ENCODE data around the gene SOX18. TPM values are rescaled to one million over a fixed set of nuclear protein-coding genes. Genes with fewer than 3 reads are reported as not detected.
A peak's percentile ranks its signal among the peaks of the same experiment; 100 is the strongest.

Gene SOX18
- total RNA-seq, 1 donor from 2014 or later, result not detected

GRCh38 chr20:64041781-64042053 is 7.7 kb downstream of the SOX18 start:
- Histone ChIP-seq H3K9ac (no peak overlapping the region), H3K27ac (no peak overlapping the region), H3F3A (ENCODE audit: low read depth) (peaks cover 15% of the 10 kb centered on the region), H4K20me1 (ENCODE audit: low read depth) (peaks cover 28% of the 10 kb centered on the region), H3K4me1 (peaks cover 21% of the 10 kb centered on the region), H3K27me3 (peaks cover 100% of the 10 kb centered on the region), H3K4me2 (peak overlapping the region; percentile 69), H3K4me3 (no peak overlapping the region), H3K36me3 (no peaks in the 10 kb centered on the region), H2AFZ (replicated peaks) (no peak overlapping the region), H3K79me2 (ENCODE audit: low read depth) (no peaks in the 10 kb centered on the region), H3K9me3 (ENCODE audit: low read depth) (no peaks in the 10 kb centered on the region)
- H3K27ac Mint-ChIP-seq, result no peak overlapping the region
- no peak overlapping the region for H3K4me3 Mint-ChIP-seq
- no peak for TF ChIP-seq EZH2phosphoT487 (IDR thresholded peaks at IDR 0.05)
- no peak for TF ChIP-seq CTCF (IDR thresholded peaks at IDR 0.05)
- no peak for TF ChIP-seq EZH2 (IDR thresholded peaks at IDR 0.05)
- H3K9me3 Mint-ChIP-seq, result no peaks in the 10 kb centered on the region
- DNase-seq (ENCODE audit: low spot score), result no peak
- H3K4me1 Mint-ChIP-seq, result peaks cover 11% of the 10 kb centered on the region
- no peaks in the 10 kb centered on the region for H3K36me3 Mint-ChIP-seq
- peaks cover 68% of the 10 kb centered on the region for H3K27me3 Mint-ChIP-seq (ENCODE audit: insufficient read depth, low read depth)

GRCh38 chr20:64041040-64041780 is 8.2 kb downstream of the SOX18 start:
- H3F3A ChIP-seq (ENCODE audit: low read depth), result peaks cover 15% of the 10 kb centered on the region
- H3K36me3 ChIP-seq, result no peaks in the 10 kb centered on the region
- Mint-ChIP-seq H3K4me3 (no peak overlapping the region), H3K36me3 (no peaks in the 10 kb centered on the region), H3K27me3 (ENCODE audit: insufficient read depth, low read depth) (peaks cover 66% of the 10 kb centered on the region), H3K27ac (no peak overlapping the region), H3K4me1 (peaks cover 16% of the 10 kb centered on the region), H3K9me3 (no peaks in the 10 kb centered on the region)
- no peak overlapping the region for H3K4me3 ChIP-seq
- no peaks in the 10 kb centered on the region for H3K79me2 ChIP-seq (ENCODE audit: low read depth)
- no peak overlapping the region for H3K4me2 ChIP-seq
- peaks cover 100% of the 10 kb centered on the region for H3K27me3 ChIP-seq
- peaks cover 33% of the 10 kb centered on the region for H4K20me1 ChIP-seq (ENCODE audit: low read depth)
- no peaks in the 10 kb centered on the region for H3K9me3 ChIP-seq (ENCODE audit: low read depth)
- TF ChIP-seq CTCF (IDR thresholded peaks at IDR 0.05), result no peak
- TF ChIP-seq EZH2 (IDR thresholded peaks at IDR 0.05), result no peak
- no peak for TF ChIP-seq EZH2phosphoT487 (IDR thresholded peaks at IDR 0.05)
- no peak overlapping the region for H3K9ac ChIP-seq
- peaks cover 26% of the 10 kb centered on the region for H3K4me1 ChIP-seq
- H2AFZ ChIP-seq (replicated peaks), result no peak overlapping the region
- H3K27ac ChIP-seq, result no peak overlapping the region
- no peak for DNase-seq (ENCODE audit: low spot score)

- H3K4me3 Mint-ChIP-seq, result peak overlapping the region; percentile 81
Observed at GRCh38 chr20:64040231-64041039, 9.0 kb downstream of the SOX18 start.

More at GRCh38 chr20:64040231-64041039, 9.0 kb downstream of the SOX18 start:
- no peaks in the 10 kb centered on the region for H3K9me3 Mint-ChIP-seq
- H3K27me3 ChIP-seq, result peaks cover 94% of the 10 kb centered on the region
- no peaks in the 10 kb centered on the region for H3K79me2 ChIP-seq (ENCODE audit: low read depth)
- H4K20me1 ChIP-seq (ENCODE audit: low read depth), result peaks cover 41% of the 10 kb centered on the region
- no peak overlapping the region for H2AFZ ChIP-seq (replicated peaks)
- peaks cover 33% of the 10 kb centered on the region for H3K4me1 ChIP-seq
- H3K36me3 ChIP-seq, result no peaks in the 10 kb centered on the region
- no peak overlapping the region for H3K4me2 ChIP-seq
- no peak overlapping the region for H3K27ac ChIP-seq
- peaks cover 19% of the 10 kb centered on the region for H3F3A ChIP-seq (ENCODE audit: low read depth)
- H3K4me1 Mint-ChIP-seq, result peaks cover 16% of the 10 kb centered on the region
- H3K4me3 ChIP-seq, result no peak overlapping the region
- H3K9me3 ChIP-seq (ENCODE audit: low read depth), result no peaks in the 10 kb centered on the region
- H3K27me3 Mint-ChIP-seq (ENCODE audit: insufficient read depth, low read depth), result peaks cover 59% of the 10 kb centered on the region
- no peak overlapping the region for H3K9ac ChIP-seq
- no peak overlapping the region for H3K27ac Mint-ChIP-seq
- no peak for DNase-seq (ENCODE audit: low spot score)
- no peaks in the 10 kb centered on the region for H3K36me3 Mint-ChIP-seq
- TF ChIP-seq CTCF (IDR thresholded peaks at IDR 0.05), result no peak
- no peak for TF ChIP-seq EZH2phosphoT487 (IDR thresholded peaks at IDR 0.05)
- TF ChIP-seq EZH2 (IDR thresholded peaks at IDR 0.05), result no peak
